HepG2 (cell line): ENCODE measurements around the gene EMC9. TPM values are rescaled to one million over a fixed set of nuclear protein-coding genes. Genes with fewer than 3 reads are reported as not detected.

ENCODE experiments used
- CBX5 ChIP-seq: sonication (generic); formaldehyde crosslinking; IDR thresholded peaks from 2 replicates; pipeline ENCODE4 v1.4.0; 2020; ENCODE audit warnings: missing genetic modification reagents, borderline replicate concordance
- EED ChIP-seq: sonication (generic); formaldehyde crosslinking; IDR thresholded peaks from 2 replicates; pipeline ENCODE4 v1.5.0; 2020; ENCODE audit warnings: mild to moderate bottlenecking, missing genetic modification reagents
- ETV5 ChIP-seq: IDR thresholded peaks from 2 replicates; pipeline ENCODE4 v1.6.1; 2018; ENCODE audit warnings: missing biosample characterization, missing genetic modification reagents, inconsistent platforms, borderline replicate concordance
- FOXP1 ChIP-seq, 2 experiments: fragments of 450-650 bp in 1 of 2; IDR thresholded peaks; 2 replicates each; pipeline ENCODE4 v1.6.1; 2017 to 2018; ENCODE audit warnings: antibody characterized with exemption in 1 of 2
- MAZ ChIP-seq, 2 experiments: sonication (generic) in 1 of 2; formaldehyde crosslinking in 1 of 2; IDR thresholded peaks; 2 replicates each; pipeline versions ENCODE4 v1.5.0 to v1.6.1; 2012 to 2020; ENCODE audit warnings: low read depth in 2 of 2, mild to moderate bottlenecking in 2 of 2, borderline replicate concordance in 1 of 2, improper control_type of control experiment in 1 of 2, low read length in 1 of 2, missing genetic modification reagents in 1 of 2, moderate library complexity in 1 of 2
- MEF2D ChIP-seq: sonication (generic); formaldehyde crosslinking; IDR thresholded peaks from 2 replicates; pipeline ENCODE4 v1.5.1; 2020; ENCODE audit warnings: mild to moderate bottlenecking, missing genetic modification reagents
- NFYC ChIP-seq: IDR thresholded peaks from 2 replicates; pipeline ENCODE4 v1.6.1; 2016; ENCODE audit warnings: missing genetic modification reagents, missing compliant biosample characterization
- NR2F1 ChIP-seq, 2 experiments: fragments of 450-650 bp in 1 of 2; formaldehyde crosslinking in 1 of 2; IDR thresholded peaks; 2 replicates each; pipeline versions ENCODE4 v1.5.0 to v1.6.1; 2016 to 2020; ENCODE audit warnings: mild to moderate bottlenecking in 1 of 2, missing compliant biosample characterization in 1 of 2, missing genetic modification reagents in 1 of 2, moderate library complexity in 1 of 2
- PHF5A ChIP-seq: IDR thresholded peaks from one replicate; pipeline ENCODE4 v1.6.1; 2018; ENCODE audit warnings: low read depth, missing genetic modification reagents; ENCODE audit not compliant: unreplicated experiment
- POLR2AphosphoS5 ChIP-seq: IDR thresholded peaks from 2 replicates; pipeline ENCODE4 v1.6.1; 2012; ENCODE audit warnings: low read depth, low read length
- SALL1 ChIP-seq: sonication (generic); formaldehyde crosslinking; IDR thresholded peaks from 2 replicates; pipeline ENCODE4 v1.8.0; 2022; ENCODE audit warnings: mild to moderate bottlenecking, missing genetic modification reagents
- SSRP1 ChIP-seq: IDR thresholded peaks from 2 replicates; pipeline ENCODE4 v1.6.1; 2016; ENCODE audit warnings: control low read depth
- ZBTB39 ChIP-seq: sonication (generic); formaldehyde crosslinking; IDR thresholded peaks from 2 replicates; pipeline ENCODE4 v1.5.0; 2020; ENCODE audit warnings: missing genetic modification reagents
- ZFP62 ChIP-seq: sonication (generic); formaldehyde crosslinking; IDR thresholded peaks from 2 replicates; pipeline ENCODE4 v1.4.0; 2020; ENCODE audit warnings: missing genetic modification reagents
- ZNF124 ChIP-seq: sonication (generic); formaldehyde crosslinking; IDR thresholded peaks from 2 replicates; pipeline ENCODE4 v1.4.0; 2020; ENCODE audit warnings: missing genetic modification reagents
- ZNF138 ChIP-seq: sonication (generic); formaldehyde crosslinking; IDR thresholded peaks from 2 replicates; pipeline ENCODE4 v1.5.0; 2020; ENCODE audit warnings: mild to moderate bottlenecking, low read depth, missing genetic modification reagents
- ZNF160 ChIP-seq: sonication (generic); formaldehyde crosslinking; IDR thresholded peaks from 2 replicates; pipeline ENCODE4 v1.8.0; 2022; ENCODE audit warnings: mild to moderate bottlenecking, inconsistent platforms, missing genetic modification reagents
- ZNF383 ChIP-seq: sonication (generic); formaldehyde crosslinking; IDR thresholded peaks from 2 replicates; pipeline ENCODE4 v1.4.0; 2020; ENCODE audit warnings: missing genetic modification reagents, mild to moderate bottlenecking, borderline replicate concordance
- ZNF510 ChIP-seq: sonication (generic); formaldehyde crosslinking; IDR thresholded peaks from 2 replicates; pipeline ENCODE4 v1.4.0; 2020; ENCODE audit warnings: low read depth, mild to moderate bottlenecking, missing genetic modification reagents
- ZNF597 ChIP-seq: sonication (generic); formaldehyde crosslinking; IDR thresholded peaks from 2 replicates; pipeline ENCODE4 v1.5.0; 2020; ENCODE audit warnings: missing genetic modification reagents
- ZNF598 ChIP-seq: sonication (generic); formaldehyde crosslinking; IDR thresholded peaks from 2 replicates; pipeline ENCODE4 v1.5.1; 2020; ENCODE audit warnings: mild to moderate bottlenecking, missing genetic modification reagents, borderline replicate concordance
- ZNF678 ChIP-seq: sonication (generic); formaldehyde crosslinking; IDR thresholded peaks from 2 replicates; pipeline ENCODE4 v1.4.0; 2020; ENCODE audit warnings: mild to moderate bottlenecking, missing genetic modification reagents
- ZNF768 ChIP-seq: sonication (generic); formaldehyde crosslinking; IDR thresholded peaks from 2 replicates; pipeline ENCODE4 v1.4.0; 2020; ENCODE audit warnings: missing genetic modification reagents
- ZNF792 ChIP-seq: IDR thresholded peaks from 2 replicates; pipeline ENCODE4 v1.6.1; 2016
- ZNF841 ChIP-seq: sonication (generic); formaldehyde crosslinking; IDR thresholded peaks from 2 replicates; pipeline ENCODE4 v1.8.1; 2023; ENCODE audit warnings: missing genetic modification reagents, borderline replicate concordance
- polyA plus RNA-seq, 8 experiments: library from polyadenylated mRNA; depleted of rRNA in 3 of 8; stranded (reverse) in 7 of 8; unstranded in 1 of 8; fragments of >200 nt; fragmentation: Illumina TruSeq in 4 of 8; extraction: Trizol in 4 of 8; gene quantifications; 2 replicates each; pipeline versions ENCODE4 v1.2.1 to v1.2.3, GENCODE V29; 2011 to 2016; ENCODE audit warnings: low read depth in 4 of 8, missing spikeins in 1 of 8, mixed read lengths in 1 of 8; ENCODE audit not compliant: insufficient read depth in 1 of 8
- total RNA-seq, 5 experiments: library from RNA; depleted of rRNA; stranded (reverse); fragments of >200 nt; fragmentation: Illumina TruSeq; extraction: Trizol; gene quantifications; 2 replicates each; pipeline ENCODE4 v1.2.3, GENCODE V29; 2016; ENCODE audit warnings: low read depth in 1 of 5
- TF ChIP-seq, protein P1 (sequence below): sonication (generic); formaldehyde crosslinking; IDR thresholded peaks from 2 replicates; pipeline ENCODE4 v1.5.0; 2020; ENCODE audit warnings: mild to moderate bottlenecking, missing genetic modification reagents, borderline replicate concordance

The EMC9 gene
- total and polyA plus RNA-seq, 2 of the 13 experiments (the other 11 are each of a cell fraction or from before 2014, with no cell fraction given) = 60.5 to 78.7 TPM

DNA sequence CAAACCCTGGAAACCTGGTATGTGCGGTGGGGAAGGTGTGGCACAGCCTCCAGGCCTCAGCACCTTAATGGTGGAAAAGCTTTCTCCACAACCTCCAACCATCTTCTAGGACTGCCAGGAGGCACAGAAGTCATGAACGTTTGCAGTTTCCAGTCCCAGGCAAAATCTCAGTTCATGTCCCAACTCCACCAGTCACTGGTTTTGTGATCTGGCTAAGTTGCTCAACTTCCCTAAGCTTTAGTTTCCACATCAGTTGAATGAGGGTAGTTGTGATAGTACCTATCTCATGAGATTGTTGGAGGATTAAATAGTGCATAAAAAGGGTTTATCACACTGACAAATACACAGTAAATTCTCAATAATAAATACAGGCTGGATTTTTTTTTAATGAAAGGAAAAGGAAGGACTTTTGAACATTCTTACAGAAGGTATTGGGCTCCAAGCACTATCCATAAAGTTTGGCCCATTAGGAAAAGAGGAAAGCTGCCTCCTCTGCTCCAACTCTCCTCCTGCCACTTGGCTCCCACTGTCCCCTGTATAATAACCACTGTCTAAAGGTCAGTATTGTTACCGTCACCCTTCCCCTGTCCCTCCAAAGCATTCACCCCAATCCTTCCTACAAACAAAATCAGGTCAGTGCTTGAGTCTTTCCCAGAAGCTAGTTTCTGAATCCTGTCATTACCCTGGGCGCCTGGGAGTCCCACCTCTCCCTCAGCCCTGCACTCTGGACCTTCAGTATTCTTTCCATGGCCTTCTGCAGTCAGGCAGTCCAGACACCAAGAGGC, 41.0 kb downstream of the EMC9 start (continued):
- TF ChIP-seq ZNF138 (CRISPR knock-in tag) (no peak), MEF2D (CRISPR knock-in tag) (no peak), NFYC (CRISPR knock-in tag) (no peak), PHF5A (CRISPR knock-in tag) (no peak), ZNF124 (CRISPR knock-in tag) (no peak), FOXP1 (IDR thresholded peaks at IDR 0.05) (0 out of 2 replicates have a peak, but pooled peaks have one; percentile 2), FOXP1 (CRISPR knock-in tag; IDR thresholded peaks at IDR 0.05) (no peak), ZNF598 (CRISPR knock-in tag) (peak; percentile 4; the same call in 1 of the 2 replicates), SALL1 (CRISPR knock-in tag) (peak; percentile 47; the same call in 1 of the 2 replicates), ZNF160 (no peak), ZBTB39 (CRISPR knock-in tag) (no peak), ZNF383 (CRISPR knock-in tag) (no peak), CBX5 (CRISPR knock-in tag) (0 out of 2 replicates have a peak, but pooled peaks have one; percentile 17), ZNF678 (CRISPR knock-in tag) (0 out of 2 replicates have a peak, but pooled peaks have one; percentile 26), EED (CRISPR knock-in tag) (no peak), ZNF768 (CRISPR knock-in tag) (no peak), ZFP62 (CRISPR knock-in tag) (no peak), SSRP1 (0 out of 2 replicates have a peak, but pooled peaks have one; percentile 29), ETV5 (CRISPR knock-in tag) (no peak), ZNF510 (CRISPR knock-in tag) (0 out of 2 replicates have a peak, but pooled peaks have one; percentile 68), NR2F1 (CRISPR knock-in tag; IDR thresholded peaks at IDR 0.05) (no peak), ZNF841 (CRISPR knock-in tag) (no peak), ZNF792 (CRISPR knock-in tag) (no peak), MAZ (IDR thresholded peaks at IDR 0.05; ENCODE audit: borderline replicate concordance, low read depth, low read length) (no peak), MAZ (CRISPR knock-in tag; IDR thresholded peaks at IDR 0.05; ENCODE audit: low read depth) (no peak), ZNF597 (no peak), POLR2AphosphoS5 (peak; percentile 16; the same call in 1 of the 2 replicates)
- TF ChIP-seq, protein P1, sequence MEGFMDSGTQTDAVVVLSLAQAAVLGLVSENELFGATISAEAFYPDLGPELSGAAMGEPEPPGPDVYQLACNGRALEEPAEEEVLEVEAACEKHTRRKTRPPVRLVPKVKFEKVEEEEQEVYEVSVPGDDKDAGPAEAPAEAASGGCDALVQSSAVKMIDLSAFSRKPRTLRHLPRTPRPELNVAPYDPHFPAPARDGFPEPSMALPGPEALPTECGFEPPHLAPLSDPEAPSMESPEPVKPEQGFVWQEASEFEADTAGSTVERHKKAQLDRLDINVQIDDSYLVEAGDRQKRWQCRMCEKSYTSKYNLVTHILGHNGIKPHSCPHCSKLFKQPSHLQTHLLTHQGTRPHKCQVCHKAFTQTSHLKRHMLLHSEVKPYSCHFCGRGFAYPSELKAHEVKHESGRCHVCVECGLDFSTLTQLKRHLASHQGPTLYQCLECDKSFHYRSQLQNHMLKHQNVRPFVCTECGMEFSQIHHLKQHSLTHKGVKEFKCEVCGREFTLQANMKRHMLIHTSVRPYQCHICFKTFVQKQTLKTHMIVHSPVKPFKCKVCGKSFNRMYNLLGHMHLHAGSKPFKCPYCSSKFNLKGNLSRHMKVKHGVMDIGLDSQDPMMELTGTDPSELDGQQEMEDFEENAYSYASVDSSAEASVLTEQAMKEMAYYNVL (CRISPR knock-in tag) = 0 out of 2 replicates have a peak, but pooled peaks have one; percentile 18
